SK-N-SH (cell line): ENCODE measurements around the gene PRR15L. TPM values are rescaled to one million over a fixed set of nuclear protein-coding genes. Genes with fewer than 3 reads are reported as not detected.
A peak's percentile ranks its signal among the peaks of the same experiment; 100 is the strongest.

Experiments used
- CTCF ChIA-PET: fragments of 300-600, 350-600 bp; formaldehyde crosslinking; extraction: SDS; loops from one replicate; lab custom pipeline; 2021; lab: Yijun Ruan, JAX
- POLR2A ChIA-PET: fragments of 350-600 bp; sonication (Branson Sonifier 250); formaldehyde crosslinking; extraction: SDS; loops from one replicate; lab custom pipeline; 2020; ENCODE audit warnings: antibody characterized with exemption, inconsistent platforms; lab: Yijun Ruan, JAX
- DNase-seq: peaks from one replicate; pipeline ENCODE4 v3.0.0; 2012
- H2AFZ ChIP-seq: fragments of 200-600 bp; sonication (generic); 2 replicates; pipeline ENCODE4 v1.8.1; 2016; ENCODE audit warnings: antibody characterized with exemption, mild to moderate bottlenecking, low read depth
- H3F3A ChIP-seq: fragments of 200-600 bp; sonication (generic); replicated peaks from 2 replicates; pipeline ENCODE3; 2016; ENCODE audit warnings: antibody characterized with exemption, mild to moderate bottlenecking; ENCODE audit not compliant: insufficient read depth
- H3K27ac ChIP-seq, 2 experiments: fragments of 200-500 bp in 1 of 2; fragments of 200-600 bp in 1 of 2; sonication (Bioruptor generic) in 1 of 2; sonication (generic), shearing (Covaris generic) in 1 of 2; 2 replicates each; pipeline versions ENCODE4 v1.5.1 to v1.6.1; 2014 to 2016; ENCODE audit warnings: low read depth in 2 of 2, inconsistent platforms in 1 of 2, low read length in 1 of 2, mild to moderate bottlenecking in 1 of 2, mixed read lengths in 1 of 2
- H3K27me3 ChIP-seq: fragments of 200-600 bp; sonication (generic), shearing (Covaris generic); 2 replicates; pipeline ENCODE4 v1.6.1; 2016; ENCODE audit warnings: mixed run types; ENCODE audit not compliant: insufficient read depth
- H3K36me3 ChIP-seq, 2 experiments: fragments of 200-500 bp in 1 of 2; fragments of 200-600 bp in 1 of 2; sonication (Bioruptor generic) in 1 of 2; sonication (generic) in 1 of 2; replicated peaks in 1 of 2; 2 replicates each; pipeline versions ENCODE3 to v1.5.1; 2014 to 2016; ENCODE audit warnings: low read length in 1 of 2, mild to moderate bottlenecking in 1 of 2; ENCODE audit not compliant: insufficient read depth in 2 of 2, control insufficient read depth in 1 of 2
- H3K4me1 ChIP-seq, 2 experiments: fragments of 200-500 bp in 1 of 2; fragments of 200-600 bp in 1 of 2; sonication (Bioruptor generic) in 1 of 2; sonication (generic), shearing (Covaris generic) in 1 of 2; 2 replicates each; pipeline versions ENCODE4 v1.5.1 to v1.6.1; 2014 to 2016; ENCODE audit warnings: low read depth in 1 of 2, low read length in 1 of 2, mixed run types in 1 of 2; ENCODE audit not compliant: insufficient read depth in 2 of 2, control insufficient read depth in 1 of 2
- H3K4me2 ChIP-seq: fragments of 200-600 bp; sonication (generic), shearing (Covaris generic); 2 replicates; pipeline ENCODE4 v1.6.1; 2017; ENCODE audit warnings: mixed run types
- H3K4me3 ChIP-seq, 2 experiments: fragments of 200-500 bp in 1 of 2; fragments of 200-600 bp in 1 of 2; sonication (Bioruptor generic) in 1 of 2; sonication (generic), shearing (Covaris generic) in 1 of 2; 2 replicates each; pipeline versions ENCODE4 v1.5.1 to v1.8.1; 2014 to 2016; ENCODE audit warnings: low read depth in 2 of 2, inconsistent platforms in 1 of 2, low read length in 1 of 2, mild to moderate bottlenecking in 1 of 2, mixed read lengths in 1 of 2, moderate library complexity in 1 of 2
- H3K79me2 ChIP-seq: fragments of 200-600 bp; sonication (generic); 2 replicates; pipeline ENCODE4 v1.8.1; 2017; ENCODE audit warnings: mild to moderate bottlenecking; ENCODE audit not compliant: insufficient read depth
- H3K9ac ChIP-seq: fragments of 200-600 bp; sonication (generic); 2 replicates; pipeline ENCODE4 v1.6.1; 2017; ENCODE audit warnings: mixed run types
- H3K9me2 ChIP-seq: fragments of 200-600 bp; sonication (generic); 2 replicates; pipeline ENCODE4 v1.6.1; 2017; ENCODE audit warnings: mixed run types
- H3K9me3 ChIP-seq: fragments of 200-600 bp; sonication (generic); 2 replicates; pipeline ENCODE4 v1.6.1; 2017; ENCODE audit warnings: mixed run types, mild to moderate bottlenecking, moderate library complexity
- H4K20me1 ChIP-seq: fragments of 200-600 bp; sonication (generic); 2 replicates; pipeline ENCODE4 v1.6.1; 2017; ENCODE audit warnings: mild to moderate bottlenecking, mixed run types; ENCODE audit not compliant: insufficient read depth
- ELF1 ChIP-seq: IDR thresholded peaks from 2 replicates; pipeline ENCODE4 v1.4.0; 2012
- EP300 ChIP-seq, 2 experiments: IDR thresholded peaks; 2 replicates each; pipeline versions ENCODE4 v1.4.0 to v1.6.1; 2012; ENCODE audit warnings: borderline replicate concordance in 1 of 2, low read depth in 1 of 2, low read length in 1 of 2
- EZH2phosphoT487 ChIP-seq: fragments of 200-600 bp; sonication (generic); IDR thresholded peaks from 2 replicates; pipeline ENCODE4 v1.6.1; 2017; ENCODE audit warnings: low read depth, mixed run types, mild to moderate bottlenecking, antibody characterized with exemption, moderate library complexity, borderline replicate concordance
- FOSL2 ChIP-seq: IDR thresholded peaks from 2 replicates; pipeline ENCODE4 v1.4.0; 2012; ENCODE audit warnings: low read depth, mild to moderate bottlenecking, moderate library complexity, borderline replicate concordance
- GABPA ChIP-seq: IDR thresholded peaks from 2 replicates; pipeline ENCODE4 v1.4.0; 2012; ENCODE audit warnings: low read depth, mild to moderate bottlenecking
- NRF1 ChIP-seq: IDR thresholded peaks from 2 replicates; pipeline ENCODE4 v1.6.1; 2012; ENCODE audit warnings: low read depth, mild to moderate bottlenecking, low read length
- PBX3 ChIP-seq: IDR thresholded peaks from 2 replicates; pipeline ENCODE4; 2012
- REST ChIP-seq: IDR thresholded peaks from 2 replicates; pipeline ENCODE4 v1.6.1; 2012; ENCODE audit warnings: mild to moderate bottlenecking, low read depth, low read length, moderate library complexity
- SIN3A ChIP-seq: IDR thresholded peaks from 2 replicates; pipeline ENCODE4 v1.6.1; 2012; ENCODE audit warnings: low read depth, mild to moderate bottlenecking, low read length, moderate library complexity, borderline replicate concordance
- SMC3 ChIP-seq: IDR thresholded peaks from 2 replicates; pipeline ENCODE4 v1.6.1; 2012; ENCODE audit warnings: low read depth, low read length, improper control_type of control experiment
- TAF1 ChIP-seq: IDR thresholded peaks from 2 replicates; pipeline ENCODE4 v1.6.1; 2012; ENCODE audit warnings: low read depth, mild to moderate bottlenecking, low read length, moderate library complexity, borderline replicate concordance
- USF1 ChIP-seq: IDR thresholded peaks from 2 replicates; pipeline ENCODE4 v1.4.0; 2012; ENCODE audit warnings: low read depth, borderline replicate concordance
- ZBTB33 ChIP-seq: IDR thresholded peaks from 2 replicates; pipeline ENCODE4 v1.4.0; 2012; ENCODE audit warnings: low read depth, borderline replicate concordance
- WGBS: methylation state at CpG from one replicate; pipeline ENCODE4 v1.1.6; 2017; ENCODE audit warnings: low lambda C conversion rate; 5-methylcytosine and 5-hydroxymethylcytosine counted together
- polyA plus RNA-seq, 3 experiments: library from polyadenylated mRNA; depleted of rRNA; stranded (reverse); fragments of >200 nt; gene quantifications; 2 replicates each; pipeline ENCODE4 v1.2.3, GENCODE V29; 2012
- TF ChIP-seq, protein P1 (sequence below): fragments of 150-350 bp; IDR thresholded peaks from 2 replicates; pipeline ENCODE4 v1.6.1; 2016; ENCODE audit warnings: mild to moderate bottlenecking, low read depth, low read length
- TF ChIP-seq, protein P2 (sequence below): IDR thresholded peaks from 2 replicates; pipeline ENCODE4 v1.4.0; 2012; ENCODE audit warnings: low read depth

Gene PRR15L
- polyA plus RNA-seq, 1 of the 3 experiments (the other 2 are of a cell fraction): not detected

DNA sequence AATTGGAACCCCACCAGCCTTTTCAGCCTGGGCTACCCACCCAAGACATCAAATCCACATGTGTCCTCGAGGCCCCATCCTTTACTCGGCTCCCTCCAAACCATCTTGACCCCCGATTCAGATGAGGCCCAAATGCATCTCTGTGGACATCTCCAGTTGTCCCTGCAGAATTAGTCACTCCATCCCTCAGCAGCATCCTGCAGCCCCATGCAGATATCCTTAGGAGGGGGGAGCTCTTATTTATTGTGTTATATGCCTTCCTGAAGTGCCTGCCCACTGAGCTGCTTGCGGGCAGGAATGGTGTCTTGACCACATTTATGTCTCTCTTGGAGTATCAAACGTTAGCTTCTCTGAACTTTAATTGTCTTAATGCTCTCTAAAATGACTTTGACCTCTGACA, 28.8 kb upstream of the PRR15L start:
- Histone ChIP-seq H3K79me2 (no peaks in the 10 kb centered on the region), H3K27me3 (no peaks in the 10 kb centered on the region), H3K9ac (no peak overlapping the region), H3K4me3 (no peak overlapping the region), H3K9me3 (no peaks in the 10 kb centered on the region), H3K9me2 (no peaks in the 10 kb centered on the region), H2AFZ (no peak overlapping the region), H3K4me1 (peaks cover 13 to 61% of the 10 kb centered on the region in 2 experiments), H3K36me3 (peaks cover 8 to 22% of the 10 kb centered on the region in 2 experiments), H3K27ac (peak overlapping the region in 1 of 2 experiments; percentile 92; a peak in 2 of 4 replicates), H3K4me2 (no peak overlapping the region), H4K20me1 (no peaks in the 10 kb centered on the region), H3F3A (no peaks in the 10 kb centered on the region)
- no peak for DNase-seq
- no peak for TF ChIP-seq NRF1
- TF ChIP-seq, protein P1, sequence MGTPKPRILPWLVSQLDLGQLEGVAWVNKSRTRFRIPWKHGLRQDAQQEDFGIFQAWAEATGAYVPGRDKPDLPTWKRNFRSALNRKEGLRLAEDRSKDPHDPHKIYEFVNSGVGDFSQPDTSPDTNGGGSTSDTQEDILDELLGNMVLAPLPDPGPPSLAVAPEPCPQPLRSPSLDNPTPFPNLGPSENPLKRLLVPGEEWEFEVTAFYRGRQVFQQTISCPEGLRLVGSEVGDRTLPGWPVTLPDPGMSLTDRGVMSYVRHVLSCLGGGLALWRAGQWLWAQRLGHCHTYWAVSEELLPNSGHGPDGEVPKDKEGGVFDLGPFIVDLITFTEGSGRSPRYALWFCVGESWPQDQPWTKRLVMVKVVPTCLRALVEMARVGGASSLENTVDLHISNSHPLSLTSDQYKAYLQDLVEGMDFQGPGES: no peak
- no peak for TF ChIP-seq USF1
- no peak for TF ChIP-seq SIN3A
- TF ChIP-seq EP300 (IDR thresholded peaks at IDR 0.05; ENCODE audit: borderline replicate concordance in 1 of 2, low read depth in 1 of 2, low read length in 1 of 2): no peak
- ChIA-PET CTCF (interaction anchor here (0.6 to 41.8 kb wide), 8 partner anchors 2 to 1801 kb away, joined by 3 to 1752 read pairs (median 51); partner anchors contain the start of gene CDK5RAP3), POLR2A (interaction anchor here (0.9 to 2.7 kb wide), 7 partner anchors 10 to 63 kb away, joined by 3 to 38 read pairs (median 11); partner anchors contain the start of gene NFE2L1)
- WGBS: 89% methylated on average over 5 of the region's 5 CpGs

DNA sequence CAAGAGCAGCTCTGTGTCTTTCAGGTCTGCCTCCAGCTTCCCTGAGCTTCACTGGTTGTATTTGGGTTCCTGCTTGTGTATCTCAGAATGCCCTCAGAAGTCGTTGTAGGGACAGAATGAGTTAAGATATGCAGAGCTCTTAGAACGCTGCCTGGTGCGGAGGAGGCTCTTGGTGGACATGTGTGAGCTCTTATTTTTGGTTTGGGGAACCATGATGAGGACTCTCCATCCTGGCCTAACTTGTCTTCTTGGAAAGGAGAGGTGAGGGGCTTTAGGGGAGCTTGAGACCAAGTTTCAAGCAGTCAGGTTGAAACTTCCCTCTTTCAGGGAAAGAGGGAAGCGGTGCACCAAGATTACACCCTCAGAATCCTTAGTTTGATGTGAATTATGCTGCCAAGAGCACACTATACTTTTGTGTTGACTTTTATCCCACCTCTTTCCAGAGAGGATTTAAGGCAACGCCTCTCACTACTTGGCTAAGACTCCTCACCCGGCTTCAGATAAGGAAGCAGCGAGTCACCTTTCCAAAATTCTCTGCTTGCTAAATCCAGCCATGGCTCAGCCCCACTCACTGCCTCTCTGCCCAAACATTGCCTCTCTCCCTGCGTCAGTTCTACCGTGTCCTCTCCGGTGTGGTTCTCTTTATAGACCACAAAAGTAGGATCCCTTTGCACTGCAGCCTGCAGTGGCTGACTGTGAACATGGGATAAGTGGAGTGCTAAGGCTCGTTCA, 26.0 kb upstream of the PRR15L start:
- peaks cover 33 to 48% of the 10 kb centered on the region in 2 experiments for H3K36me3 ChIP-seq
- peaks cover 13 to 74% of the 10 kb centered on the region in 2 experiments for H3K4me1 ChIP-seq
- H3K4me2 ChIP-seq: no peak overlapping the region
- H3K79me2 ChIP-seq: no peaks in the 10 kb centered on the region
- CTCF ChIA-PET: interaction anchor here (0.8 to 41.8 kb wide), 6 partner anchors 12 to 147 kb away, joined by 4 to 1752 read pairs (median 48); partner anchors contain the start of gene CDK5RAP3
- peak overlapping the region in 1 of 2 experiments; percentile 98; a peak in 2 of 4 replicates for H3K27ac ChIP-seq
- H3K9me3 ChIP-seq: no peaks in the 10 kb centered on the region
- no peaks in the 10 kb centered on the region for H4K20me1 ChIP-seq
- no peak for DNase-seq
- H3K27me3 ChIP-seq: no peaks in the 10 kb centered on the region
- no peak overlapping the region for H2AFZ ChIP-seq
- H3K9ac ChIP-seq: no peak overlapping the region
- H3F3A ChIP-seq: no peaks in the 10 kb centered on the region
- 88% methylated on average over 11 of the region's 11 CpGs for WGBS
- no peaks in the 10 kb centered on the region for H3K9me2 ChIP-seq
- POLR2A ChIA-PET: interaction anchor here (1.0 to 7.4 kb wide), 8 partner anchors 11 to 31 kb away, joined by 3 to 189 read pairs (median 10); partner anchors contain the start of gene CDK5RAP3
- H3K4me3 ChIP-seq: no peak overlapping the region
- TF ChIP-seq GABPA (no peak), TAF1 (no peak), NRF1 (no peak), SMC3 (no peak), FOSL2 (no peak), EZH2phosphoT487 (no peak), ZBTB33 (no peak), PBX3 (no peak), ELF1 (no peak), REST (no peak)
- TF ChIP-seq, protein P2, sequence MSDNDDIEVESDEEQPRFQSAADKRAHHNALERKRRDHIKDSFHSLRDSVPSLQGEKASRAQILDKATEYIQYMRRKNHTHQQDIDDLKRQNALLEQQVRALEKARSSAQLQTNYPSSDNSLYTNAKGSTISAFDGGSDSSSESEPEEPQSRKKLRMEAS: no peak
